ENCODE data around the gene HIVEP1. TPM values are rescaled to one million over a fixed set of nuclear protein-coding genes. Genes with fewer than 3 reads are reported as not detected.
"Not testable (repeated sequence)": the region's sequence is repeated elsewhere in the genome, so short reads cannot be mapped to it uniquely, and the experiment has no call there.

Gene HIVEP1
- total RNA-seq, 4 donors from 2014 or later, result 15.2 to 26.9 (median 17.6) TPM

GRCh38 chr6:12101653-12102312 lies 89.7 kb downstream of the HIVEP1 start:
- TF ChIP-seq POLR2A (IDR thresholded peaks at IDR 0.05) (no peak), EP300 (IDR thresholded peaks at IDR 0.05) (no peak), POLR2AphosphoS5 (IDR thresholded peaks at IDR 0.05) (no peak)
- TF ChIP-seq, protein P1, sequence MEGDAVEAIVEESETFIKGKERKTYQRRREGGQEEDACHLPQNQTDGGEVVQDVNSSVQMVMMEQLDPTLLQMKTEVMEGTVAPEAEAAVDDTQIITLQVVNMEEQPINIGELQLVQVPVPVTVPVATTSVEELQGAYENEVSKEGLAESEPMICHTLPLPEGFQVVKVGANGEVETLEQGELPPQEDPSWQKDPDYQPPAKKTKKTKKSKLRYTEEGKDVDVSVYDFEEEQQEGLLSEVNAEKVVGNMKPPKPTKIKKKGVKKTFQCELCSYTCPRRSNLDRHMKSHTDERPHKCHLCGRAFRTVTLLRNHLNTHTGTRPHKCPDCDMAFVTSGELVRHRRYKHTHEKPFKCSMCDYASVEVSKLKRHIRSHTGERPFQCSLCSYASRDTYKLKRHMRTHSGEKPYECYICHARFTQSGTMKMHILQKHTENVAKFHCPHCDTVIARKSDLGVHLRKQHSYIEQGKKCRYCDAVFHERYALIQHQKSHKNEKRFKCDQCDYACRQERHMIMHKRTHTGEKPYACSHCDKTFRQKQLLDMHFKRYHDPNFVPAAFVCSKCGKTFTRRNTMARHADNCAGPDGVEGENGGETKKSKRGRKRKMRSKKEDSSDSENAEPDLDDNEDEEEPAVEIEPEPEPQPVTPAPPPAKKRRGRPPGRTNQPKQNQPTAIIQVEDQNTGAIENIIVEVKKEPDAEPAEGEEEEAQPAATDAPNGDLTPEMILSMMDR (IDR thresholded peaks at IDR 0.05), result no peak
- Histone ChIP-seq H3K9me3 (no peaks in the 10 kb centered on the region), H3K4me1 (no peaks in the 10 kb centered on the region), H3K27me3 (no peaks in the 10 kb centered on the region), H3K27ac (no peak overlapping the region), H3K4me3 (no peak overlapping the region), H3K36me3 (no peaks in the 10 kb centered on the region)
- no peak for ATAC-seq

- Histone ChIP-seq H3K27ac (no peak overlapping the region), H3K36me3 (peaks cover 0 to under 1% of the 10 kb centered on the region in 2 donors), H3K4me3 (no peak overlapping the region), H3K27me3 (no peaks in the 10 kb centered on the region), H3K9me3 (no peaks in the 10 kb centered on the region), H3K4me1 (no peaks in the 10 kb centered on the region)
- 95 to 98% methylated on average over 2 of the region's 2 CpGs for WGBS, 2 donors (ENCODE audit: low coverage in 1 of 2)
- TF ChIP-seq, protein P1 (IDR thresholded peaks at IDR 0.05), result no peak
- TF ChIP-seq EP300 (IDR thresholded peaks at IDR 0.05) (no peak), POLR2A (IDR thresholded peaks at IDR 0.05) (no peak), POLR2AphosphoS5 (IDR thresholded peaks at IDR 0.05) (no peak)
- ATAC-seq, result no peak
Observed at GRCh38 chr6:12102350-12102749, 90.2 kb downstream of the HIVEP1 start.

GRCh38 chr6:12103158-12103557 lies 91.0 kb downstream of the HIVEP1 start:
- no peaks in the 10 kb centered on the region for H3K9me3 ChIP-seq
- H3K36me3 ChIP-seq, result peaks cover 0 to 6% of the 10 kb centered on the region in 2 donors
- TF ChIP-seq, protein P1 (IDR thresholded peaks at IDR 0.05), result no peak
- no peak for TF ChIP-seq EP300 (IDR thresholded peaks at IDR 0.05)
- no peak for TF ChIP-seq POLR2A (IDR thresholded peaks at IDR 0.05)
- no peak for TF ChIP-seq POLR2AphosphoS5 (IDR thresholded peaks at IDR 0.05)
- H3K4me1 ChIP-seq, result no peaks in the 10 kb centered on the region
- H3K27me3 ChIP-seq, result no peaks in the 10 kb centered on the region
- no peak overlapping the region for H3K27ac ChIP-seq
- H3K4me3 ChIP-seq, result no peak overlapping the region
- no peak for ATAC-seq
- WGBS, 2 donors (ENCODE audit: low coverage in 1 of 2), result 98 to 100% methylated on average over 3 of the region's 3 CpGs

DNA sequence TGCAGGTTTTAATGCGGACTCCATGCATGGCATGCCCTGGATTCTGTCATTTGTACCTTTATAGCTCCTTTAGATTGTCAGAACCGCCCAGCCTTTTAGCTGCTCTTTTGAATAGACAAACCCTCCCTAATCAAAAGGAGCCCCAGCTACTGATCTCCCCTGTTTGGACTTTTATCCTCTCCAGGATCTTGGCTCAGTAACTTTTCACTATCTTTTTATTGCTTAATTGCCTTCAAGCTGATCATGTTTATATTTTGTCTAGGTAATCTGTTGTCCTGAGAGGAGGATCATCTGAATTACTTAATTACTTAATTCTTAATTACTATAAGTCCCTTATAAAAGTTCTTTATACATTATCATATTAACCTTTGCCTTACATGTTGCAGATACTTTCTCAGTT lies 93.2 kb downstream of the HIVEP1 start:
- H3K4me1 ChIP-seq, result no peaks in the 10 kb centered on the region
- H3K9me3 ChIP-seq, result no peaks in the 10 kb centered on the region
- H3K27ac ChIP-seq, result no peak overlapping the region
- H3K36me3 ChIP-seq, result peaks cover 0 to 19% of the 10 kb centered on the region in 2 donors
- TF ChIP-seq, protein P1 (IDR thresholded peaks at IDR 0.05), result no peak
- no peak for TF ChIP-seq POLR2AphosphoS5 (IDR thresholded peaks at IDR 0.05)
- no peak for TF ChIP-seq POLR2A (IDR thresholded peaks at IDR 0.05)
- no peak for TF ChIP-seq EP300 (IDR thresholded peaks at IDR 0.05)
- H3K4me3 ChIP-seq, result no peak overlapping the region
- WGBS, 2 donors (ENCODE audit: low coverage in 1 of 2), result 85 to 94% methylated on average over 2 of the region's 2 CpGs
- no peak for ATAC-seq
- no peaks in the 10 kb centered on the region for H3K27me3 ChIP-seq

- ATAC-seq, H3K9me3 ChIP-seq, H3K27ac ChIP-seq, H3K27me3 ChIP-seq, H3K4me3 ChIP-seq, H3K4me1 ChIP-seq: not testable (repeated sequence)
- peaks cover 0 to 30% of the 10 kb centered on the region in 2 donors for H3K36me3 ChIP-seq
- no CpG with 5 or more reads among the region's 33 CpGs for WGBS, 2 donors (ENCODE audit: low coverage in 1 of 2)
Observed at GRCh38 chr6:12108376-12108775, 96.3 kb downstream of the HIVEP1 start.
